Upper lobe of left lung (tissue), 6 donors: ENCODE data around the gene DNASE1L1. TPM values are rescaled to one million over a fixed set of nuclear protein-coding genes. Genes with fewer than 3 reads are reported as not detected.

ENCODE experiments used
- ATAC-seq, 2 donors: fragments of 200-7000 bp; cut with Tn5 transposase; one replicate each; pipeline ENCODE4 v1.9.1; 2022; ENCODE audit warnings: mild to moderate bottlenecking in 2 of 2, moderate library complexity in 2 of 2; ENCODE audit not compliant: low FRiP score in 2 of 2
- DNase-seq, 2 donors: peaks; one replicate each; pipeline ENCODE4 v3.0.0-alpha.2; 2019 to 2020
- H3K27ac ChIP-seq, 4 donors: fragments of 200-600 bp; sonication (generic); one replicate each; pipeline ENCODE4 v1.5.1; 2016 to 2019
- H3K27me3 ChIP-seq, 4 donors: fragments of 200-600 bp; sonication (generic); one replicate each; pipeline ENCODE4 v1.5.1; 2017 to 2019
- H3K36me3 ChIP-seq, 4 donors: fragments of 200-600 bp; sonication (generic); one replicate each; pipeline ENCODE4 v1.5.1; 2016 to 2019
- H3K4me1 ChIP-seq, 4 donors: fragments of 200-600 bp; sonication (generic); one replicate each; pipeline ENCODE4 v1.5.1; 2018 to 2019
- H3K4me3 ChIP-seq, 4 donors: fragments of 200-600 bp; sonication (generic); one replicate each; pipeline ENCODE4 v1.5.1; 2017 to 2019; ENCODE audit warnings: mild to moderate bottlenecking in 2 of 4, moderate library complexity in 1 of 4
- H3K9me3 ChIP-seq, 4 donors: fragments of 200-600 bp; sonication (generic); one replicate each; pipeline ENCODE4 v1.5.1; 2018 to 2019
- EP300 ChIP-seq, 4 donors: sonication (generic); formaldehyde crosslinking; IDR thresholded peaks; one replicate each; pipeline ENCODE4 v1.5.1; 2017; ENCODE audit warnings: antibody characterized with exemption in 4 of 4, control low read depth in 2 of 4
- POLR2A ChIP-seq, 4 donors: fragments of 450-650 bp; IDR thresholded peaks; one replicate each; pipeline ENCODE4 v1.5.1; 2016 to 2017; ENCODE audit warnings: antibody characterized with exemption in 4 of 4, mild to moderate bottlenecking in 2 of 4
- POLR2AphosphoS5 ChIP-seq, 2 donors: sonication (generic); formaldehyde crosslinking; IDR thresholded peaks; one replicate each; pipeline ENCODE4 v1.5.1; 2017; ENCODE audit warnings: antibody characterized with exemption in 2 of 2
- WGBS, 2 donors: methylation state at CpG; one replicate each; pipeline ENCODE4 v1.1.5; 2017 to 2018; 5-methylcytosine and 5-hydroxymethylcytosine counted together
- total RNA-seq, 6 donors: library from RNA; depleted of rRNA in 4 of 6; stranded (reverse); fragments of >200 nt in 4 of 6; gene quantifications; one replicate each; pipeline versions ENCODE4 v1.1.0 to v1.2.1, GENCODE V29; 2016 to 2021
- TF ChIP-seq, protein P1 (sequence below), 6 experiments: fragments of 450-650 bp in 4 of 6; fragments of 200-600 bp in 2 of 6; sonication (generic) in 2 of 6; IDR thresholded peaks; one replicate each; pipeline ENCODE4 v1.5.1; 2016 to 2019; ENCODE audit warnings: antibody characterized with exemption in 6 of 6
- donor health status: DM: no; HTN: no; CAD: no; lungs with moderate emphysema.
- donor health status: DM: no; HTN: yes; CAD: no; lungs with severe emphysema.

Gene DNASE1L1
- total RNA-seq, 6 donors from 2014 or later = 18.9 to 55.5 (median 48.2) TPM

GRCh38 chrX:154419688-154420401 lies 10.8 kb upstream of the DNASE1L1 start:
- DNase-seq = no peak
- Histone ChIP-seq H3K36me3 (peaks cover 0 to 9% (median 0%) of the 10 kb centered on the region in 4 donors), H3K4me3 (no peak overlapping the region), H3K27me3 (no peaks in the 10 kb centered on the region), H3K27ac (peak overlapping the region in 2 of 4 donors; percentile 54 to 60), H3K9me3 (no peaks in the 10 kb centered on the region), H3K4me1 (no peaks in the 10 kb centered on the region)
- ATAC-seq = peak in 1 of 2 donors; percentile 31
- TF ChIP-seq EP300 (IDR thresholded peaks at IDR 0.05) = no peak
- no peak for TF ChIP-seq POLR2A (IDR thresholded peaks at IDR 0.05)
- TF ChIP-seq, protein P1, sequence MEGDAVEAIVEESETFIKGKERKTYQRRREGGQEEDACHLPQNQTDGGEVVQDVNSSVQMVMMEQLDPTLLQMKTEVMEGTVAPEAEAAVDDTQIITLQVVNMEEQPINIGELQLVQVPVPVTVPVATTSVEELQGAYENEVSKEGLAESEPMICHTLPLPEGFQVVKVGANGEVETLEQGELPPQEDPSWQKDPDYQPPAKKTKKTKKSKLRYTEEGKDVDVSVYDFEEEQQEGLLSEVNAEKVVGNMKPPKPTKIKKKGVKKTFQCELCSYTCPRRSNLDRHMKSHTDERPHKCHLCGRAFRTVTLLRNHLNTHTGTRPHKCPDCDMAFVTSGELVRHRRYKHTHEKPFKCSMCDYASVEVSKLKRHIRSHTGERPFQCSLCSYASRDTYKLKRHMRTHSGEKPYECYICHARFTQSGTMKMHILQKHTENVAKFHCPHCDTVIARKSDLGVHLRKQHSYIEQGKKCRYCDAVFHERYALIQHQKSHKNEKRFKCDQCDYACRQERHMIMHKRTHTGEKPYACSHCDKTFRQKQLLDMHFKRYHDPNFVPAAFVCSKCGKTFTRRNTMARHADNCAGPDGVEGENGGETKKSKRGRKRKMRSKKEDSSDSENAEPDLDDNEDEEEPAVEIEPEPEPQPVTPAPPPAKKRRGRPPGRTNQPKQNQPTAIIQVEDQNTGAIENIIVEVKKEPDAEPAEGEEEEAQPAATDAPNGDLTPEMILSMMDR (IDR thresholded peaks at IDR 0.05) = no peak
- no peak for TF ChIP-seq POLR2AphosphoS5 (IDR thresholded peaks at IDR 0.05)
- WGBS, 2 donors = 74 to 80% methylated on average over 2 to 19 of the region's 19 CpGs

GRCh38 chrX:154419189-154419588 lies 10.1 kb upstream of the DNASE1L1 start:
- Histone ChIP-seq H3K9me3 (no peaks in the 10 kb centered on the region), H3K36me3 (peaks cover 0 to 9% (median 0%) of the 10 kb centered on the region in 4 donors), H3K27me3 (no peaks in the 10 kb centered on the region), H3K27ac (peak overlapping the region in 2 of 4 donors; percentile 54 to 60), H3K4me1 (no peaks in the 10 kb centered on the region), H3K4me3 (no peak overlapping the region)
- DNase-seq = no peak
- TF ChIP-seq POLR2A (IDR thresholded peaks at IDR 0.05) (no peak), POLR2AphosphoS5 (IDR thresholded peaks at IDR 0.05) (no peak), EP300 (IDR thresholded peaks at IDR 0.05) (no peak)
- TF ChIP-seq, protein P1 (IDR thresholded peaks at IDR 0.05) = no peak
- 89% methylated on average over 3 to 8 of the region's 8 CpGs for WGBS, 2 donors
- no peak for ATAC-seq

DNA sequence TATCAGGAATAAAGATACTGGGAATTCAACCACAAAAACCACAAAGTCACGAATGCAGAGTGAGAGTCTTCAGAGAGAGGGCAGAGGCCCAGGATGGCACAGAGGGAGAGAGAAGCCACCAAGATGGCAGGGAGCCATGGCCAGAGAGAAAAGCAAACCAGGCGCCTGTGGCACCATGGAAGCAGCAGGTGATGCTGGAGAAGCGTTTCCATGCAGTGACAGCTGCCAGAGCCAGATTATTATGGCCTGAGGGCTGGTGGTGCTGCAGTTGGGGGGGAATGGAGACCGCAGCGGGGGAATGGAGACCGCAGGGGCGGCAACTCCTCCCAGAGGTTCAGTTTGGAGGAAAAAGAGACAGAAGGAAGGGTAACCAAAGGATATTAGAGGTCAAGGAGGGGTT lies 8.1 kb upstream of the DNASE1L1 start:
- Histone ChIP-seq H3K36me3 (peaks cover 0 to 9% (median 0%) of the 10 kb centered on the region in 4 donors), H3K4me1 (peaks cover 7 to 13% (median 9%) of the 10 kb centered on the region in 4 donors), H3K4me3 (no peak overlapping the region), H3K27me3 (no peaks in the 10 kb centered on the region), H3K27ac (no peak overlapping the region), H3K9me3 (no peaks in the 10 kb centered on the region)
- TF ChIP-seq POLR2AphosphoS5 (IDR thresholded peaks at IDR 0.05) (no peak), EP300 (IDR thresholded peaks at IDR 0.05) (no peak), POLR2A (IDR thresholded peaks at IDR 0.05) (no peak)
- TF ChIP-seq, protein P1 (IDR thresholded peaks at IDR 0.05) = no peak
- ATAC-seq = no peak
- no peak for DNase-seq
- 59 to 87% methylated on average over 7 of the region's 7 CpGs for WGBS, 2 donors

DNA sequence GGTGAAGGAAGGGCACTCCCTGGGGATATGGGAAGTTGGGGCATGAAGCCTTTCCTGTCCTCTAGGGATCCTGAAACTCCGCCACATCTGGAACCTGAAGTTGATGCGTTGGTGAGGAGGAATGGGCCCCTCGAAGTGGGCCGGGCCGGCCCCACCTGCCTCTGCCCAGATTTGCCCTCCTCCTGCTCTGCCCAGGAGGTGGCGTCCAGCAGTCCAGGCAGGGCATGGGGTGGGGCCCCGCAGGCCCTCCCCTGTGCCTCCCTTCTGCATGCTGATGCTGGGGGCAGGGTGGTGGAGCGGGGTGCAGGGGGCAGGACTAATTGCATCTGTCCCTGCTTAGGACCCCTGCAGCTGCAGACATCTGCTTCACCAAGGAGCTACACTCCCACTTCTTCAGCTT lies 4.1 kb upstream of the DNASE1L1 start:
- ATAC-seq (no peak), DNase-seq (no peak)
- Histone ChIP-seq H3K27ac (peak overlapping the region; percentile 90 to 96 (median 92)), H3K27me3 (no peaks in the 10 kb centered on the region), H3K4me3 (no peak overlapping the region), H3K4me1 (peaks cover 7 to 25% (median 10%) of the 10 kb centered on the region in 4 donors), H3K9me3 (no peaks in the 10 kb centered on the region), H3K36me3 (no peaks in the 10 kb centered on the region)
- 74 to 90% methylated on average over 2 to 8 of the region's 8 CpGs for WGBS, 2 donors
- no peak for TF ChIP-seq POLR2AphosphoS5 (IDR thresholded peaks at IDR 0.05)
- no peak for TF ChIP-seq POLR2A (IDR thresholded peaks at IDR 0.05)
- no peak for TF ChIP-seq EP300 (IDR thresholded peaks at IDR 0.05)
- TF ChIP-seq, protein P1 (IDR thresholded peaks at IDR 0.05) = no peak
